ENCODE data around the gene LMO4. TPM values are rescaled to one million over a fixed set of nuclear protein-coding genes. Genes with fewer than 3 reads are reported as not detected.

The LMO4 gene
- total and polyA plus RNA-seq, 10 of the 15 experiments (the other 5 are each of a cell fraction or from before 2014, with no cell fraction given): 3.8 to 76.6 (median 20.7) TPM

DNA sequence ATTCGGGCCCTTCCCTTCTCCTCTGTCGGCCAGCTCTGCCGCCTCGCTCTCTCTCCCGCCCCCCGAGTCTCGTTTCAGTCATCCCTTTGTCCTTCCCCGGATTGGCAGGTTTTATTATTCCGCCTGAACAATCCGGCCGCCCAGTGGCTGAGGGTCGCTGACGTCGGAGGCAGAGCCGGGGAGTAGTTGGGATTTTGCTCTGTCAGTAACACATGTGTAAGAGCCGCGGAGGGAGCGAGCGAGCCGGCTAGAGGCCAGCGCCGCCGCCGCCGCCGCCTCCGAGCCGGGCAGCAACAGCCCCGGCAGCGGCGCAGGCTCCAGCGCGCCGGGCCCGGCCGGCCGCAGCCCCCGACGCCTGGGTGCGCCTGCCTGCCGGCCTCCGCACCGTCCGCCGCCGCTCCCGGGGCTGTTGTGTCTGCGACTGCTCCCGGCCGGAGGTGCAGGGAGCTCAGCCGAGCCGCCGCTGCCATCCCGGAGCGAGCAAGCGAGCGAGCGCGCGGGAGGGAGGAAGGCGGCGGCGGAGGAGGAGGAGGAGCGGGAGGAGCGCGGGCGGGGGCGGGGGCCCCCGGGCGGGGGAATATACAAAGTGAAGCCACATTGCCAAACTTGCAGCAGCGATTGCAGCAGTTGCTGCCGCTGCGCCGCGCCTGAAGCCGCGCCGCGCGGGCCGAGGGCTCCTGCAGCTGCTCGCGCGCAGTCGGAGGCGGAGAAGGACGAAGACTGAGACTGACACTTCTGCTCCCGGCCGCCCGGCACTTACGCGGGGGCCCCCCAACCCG lies at the start of gene LMO4 (continued):
- TF ChIP-seq MXI1 (IDR thresholded peaks at IDR 0.05; ENCODE audit: low read depth, low read length) (peak; percentile 85), BMI1 (IDR thresholded peaks at IDR 0.05; ENCODE audit: borderline replicate concordance) (no peak), CHD4 (IDR thresholded peaks at IDR 0.05) (no peak), NFIC (IDR thresholded peaks at IDR 0.05; ENCODE audit: low read depth, low read length) (no peak), STAT1 (conservative IDR thresholded peaks at IDR 0.05) (no peak), CREM (IDR thresholded peaks at IDR 0.05; ENCODE audit: low read depth) (peak; percentile 86), NFXL1 (IDR thresholded peaks at IDR 0.05; ENCODE audit: borderline replicate concordance) (peak; percentile 98), NR2F1 (conservative IDR thresholded peaks at IDR 0.05) (no peak), ZBED1 (IDR thresholded peaks at IDR 0.05; ENCODE audit: borderline replicate concordance) (no peak), BCL11A (IDR thresholded peaks at IDR 0.05; ENCODE audit: low read depth, low read length) (no peak), CHD2 (IDR thresholded peaks at IDR 0.05; ENCODE audit: borderline replicate concordance, low read depth, low read length) (peak; percentile 78), NR2C2 (IDR thresholded peaks at IDR 0.05; ENCODE audit: borderline replicate concordance, control insufficient read depth, insufficient read length, low read depth) (no peak), SUPT20H (IDR thresholded peaks at IDR 0.05; ENCODE audit: borderline replicate concordance, control insufficient read depth, low read depth, low read length) (no peak), CBX5 (IDR thresholded peaks at IDR 0.05; ENCODE audit: low read depth) (no peak)
- TF ChIP-seq, protein P1, sequence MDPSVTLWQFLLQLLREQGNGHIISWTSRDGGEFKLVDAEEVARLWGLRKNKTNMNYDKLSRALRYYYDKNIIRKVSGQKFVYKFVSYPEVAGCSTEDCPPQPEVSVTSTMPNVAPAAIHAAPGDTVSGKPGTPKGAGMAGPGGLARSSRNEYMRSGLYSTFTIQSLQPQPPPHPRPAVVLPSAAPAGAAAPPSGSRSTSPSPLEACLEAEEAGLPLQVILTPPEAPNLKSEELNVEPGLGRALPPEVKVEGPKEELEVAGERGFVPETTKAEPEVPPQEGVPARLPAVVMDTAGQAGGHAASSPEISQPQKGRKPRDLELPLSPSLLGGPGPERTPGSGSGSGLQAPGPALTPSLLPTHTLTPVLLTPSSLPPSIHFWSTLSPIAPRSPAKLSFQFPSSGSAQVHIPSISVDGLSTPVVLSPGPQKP (IDR thresholded peaks at IDR 0.05; ENCODE audit: low read depth, low read length): no peak
- TF ChIP-seq, protein P2, sequence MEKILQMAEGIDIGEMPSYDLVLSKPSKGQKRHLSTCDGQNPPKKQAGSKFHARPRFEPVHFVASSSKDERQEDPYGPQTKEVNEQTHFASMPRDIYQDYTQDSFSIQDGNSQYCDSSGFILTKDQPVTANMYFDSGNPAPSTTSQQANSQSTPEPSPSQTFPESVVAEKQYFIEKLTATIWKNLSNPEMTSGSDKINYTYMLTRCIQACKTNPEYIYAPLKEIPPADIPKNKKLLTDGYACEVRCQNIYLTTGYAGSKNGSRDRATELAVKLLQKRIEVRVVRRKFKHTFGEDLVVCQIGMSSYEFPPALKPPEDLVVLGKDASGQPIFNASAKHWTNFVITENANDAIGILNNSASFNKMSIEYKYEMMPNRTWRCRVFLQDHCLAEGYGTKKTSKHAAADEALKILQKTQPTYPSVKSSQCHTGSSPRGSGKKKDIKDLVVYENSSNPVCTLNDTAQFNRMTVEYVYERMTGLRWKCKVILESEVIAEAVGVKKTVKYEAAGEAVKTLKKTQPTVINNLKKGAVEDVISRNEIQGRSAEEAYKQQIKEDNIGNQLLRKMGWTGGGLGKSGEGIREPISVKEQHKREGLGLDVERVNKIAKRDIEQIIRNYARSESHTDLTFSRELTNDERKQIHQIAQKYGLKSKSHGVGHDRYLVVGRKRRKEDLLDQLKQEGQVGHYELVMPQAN (conservative IDR thresholded peaks at IDR 0.05): peak; percentile 67; the same call in 1 of the 2 replicates
- TF ChIP-seq, protein P3, sequence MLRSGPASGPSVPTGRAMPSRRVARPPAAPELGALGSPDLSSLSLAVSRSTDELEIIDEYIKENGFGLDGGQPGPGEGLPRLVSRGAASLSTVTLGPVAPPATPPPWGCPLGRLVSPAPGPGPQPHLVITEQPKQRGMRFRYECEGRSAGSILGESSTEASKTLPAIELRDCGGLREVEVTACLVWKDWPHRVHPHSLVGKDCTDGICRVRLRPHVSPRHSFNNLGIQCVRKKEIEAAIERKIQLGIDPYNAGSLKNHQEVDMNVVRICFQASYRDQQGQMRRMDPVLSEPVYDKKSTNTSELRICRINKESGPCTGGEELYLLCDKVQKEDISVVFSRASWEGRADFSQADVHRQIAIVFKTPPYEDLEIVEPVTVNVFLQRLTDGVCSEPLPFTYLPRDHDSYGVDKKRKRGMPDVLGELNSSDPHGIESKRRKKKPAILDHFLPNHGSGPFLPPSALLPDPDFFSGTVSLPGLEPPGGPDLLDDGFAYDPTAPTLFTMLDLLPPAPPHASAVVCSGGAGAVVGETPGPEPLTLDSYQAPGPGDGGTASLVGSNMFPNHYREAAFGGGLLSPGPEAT (IDR thresholded peaks at IDR 0.05; ENCODE audit: low read depth): no peak
- TF ChIP-seq, protein P4, sequence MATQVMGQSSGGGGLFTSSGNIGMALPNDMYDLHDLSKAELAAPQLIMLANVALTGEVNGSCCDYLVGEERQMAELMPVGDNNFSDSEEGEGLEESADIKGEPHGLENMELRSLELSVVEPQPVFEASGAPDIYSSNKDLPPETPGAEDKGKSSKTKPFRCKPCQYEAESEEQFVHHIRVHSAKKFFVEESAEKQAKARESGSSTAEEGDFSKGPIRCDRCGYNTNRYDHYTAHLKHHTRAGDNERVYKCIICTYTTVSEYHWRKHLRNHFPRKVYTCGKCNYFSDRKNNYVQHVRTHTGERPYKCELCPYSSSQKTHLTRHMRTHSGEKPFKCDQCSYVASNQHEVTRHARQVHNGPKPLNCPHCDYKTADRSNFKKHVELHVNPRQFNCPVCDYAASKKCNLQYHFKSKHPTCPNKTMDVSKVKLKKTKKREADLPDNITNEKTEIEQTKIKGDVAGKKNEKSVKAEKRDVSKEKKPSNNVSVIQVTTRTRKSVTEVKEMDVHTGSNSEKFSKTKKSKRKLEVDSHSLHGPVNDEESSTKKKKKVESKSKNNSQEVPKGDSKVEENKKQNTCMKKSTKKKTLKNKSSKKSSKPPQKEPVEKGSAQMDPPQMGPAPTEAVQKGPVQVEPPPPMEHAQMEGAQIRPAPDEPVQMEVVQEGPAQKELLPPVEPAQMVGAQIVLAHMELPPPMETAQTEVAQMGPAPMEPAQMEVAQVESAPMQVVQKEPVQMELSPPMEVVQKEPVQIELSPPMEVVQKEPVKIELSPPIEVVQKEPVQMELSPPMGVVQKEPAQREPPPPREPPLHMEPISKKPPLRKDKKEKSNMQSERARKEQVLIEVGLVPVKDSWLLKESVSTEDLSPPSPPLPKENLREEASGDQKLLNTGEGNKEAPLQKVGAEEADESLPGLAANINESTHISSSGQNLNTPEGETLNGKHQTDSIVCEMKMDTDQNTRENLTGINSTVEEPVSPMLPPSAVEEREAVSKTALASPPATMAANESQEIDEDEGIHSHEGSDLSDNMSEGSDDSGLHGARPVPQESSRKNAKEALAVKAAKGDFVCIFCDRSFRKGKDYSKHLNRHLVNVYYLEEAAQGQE (IDR thresholded peaks at IDR 0.05; ENCODE audit: low read depth, low read length): no peak
- TF ChIP-seq, protein P5, sequence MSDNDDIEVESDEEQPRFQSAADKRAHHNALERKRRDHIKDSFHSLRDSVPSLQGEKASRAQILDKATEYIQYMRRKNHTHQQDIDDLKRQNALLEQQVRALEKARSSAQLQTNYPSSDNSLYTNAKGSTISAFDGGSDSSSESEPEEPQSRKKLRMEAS (IDR thresholded peaks at IDR 0.05; ENCODE audit: low read depth, low read length): no peak; the same call in 1 of the 2 replicates
- TF ChIP-seq, protein P6, sequence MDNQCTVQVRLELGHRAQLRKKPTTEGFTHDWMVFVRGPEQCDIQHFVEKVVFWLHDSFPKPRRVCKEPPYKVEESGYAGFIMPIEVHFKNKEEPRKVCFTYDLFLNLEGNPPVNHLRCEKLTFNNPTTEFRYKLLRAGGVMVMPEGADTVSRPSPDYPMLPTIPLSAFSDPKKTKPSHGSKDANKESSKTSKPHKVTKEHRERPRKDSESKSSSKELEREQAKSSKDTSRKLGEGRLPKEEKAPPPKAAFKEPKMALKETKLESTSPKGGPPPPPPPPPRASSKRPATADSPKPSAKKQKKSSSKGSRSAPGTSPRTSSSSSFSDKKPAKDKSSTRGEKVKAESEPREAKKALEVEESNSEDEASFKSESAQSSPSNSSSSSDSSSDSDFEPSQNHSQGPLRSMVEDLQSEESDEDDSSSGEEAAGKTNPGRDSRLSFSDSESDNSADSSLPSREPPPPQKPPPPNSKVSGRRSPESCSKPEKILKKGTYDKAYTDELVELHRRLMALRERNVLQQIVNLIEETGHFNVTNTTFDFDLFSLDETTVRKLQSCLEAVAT (IDR thresholded peaks at IDR 0.05): no peak
